Lower leg skin (tissue), 4 donors: ENCODE data around the gene PACRG. TPM values are rescaled to one million over a fixed set of nuclear protein-coding genes. Genes with fewer than 3 reads are reported as not detected.

Experiments used
- DNase-seq, 2 donors: peaks; one replicate each; pipeline ENCODE4 v3.0.0-alpha.2; 2019; ENCODE audit warnings: low spot score in 2 of 2
- H3K4me3 ChIP-seq: fragments of 200-600 bp; sonication (generic); 2 replicates; pipeline ENCODE4 v1.5.1; 2017; ENCODE audit warnings: mild to moderate bottlenecking, low read depth; ENCODE audit not compliant: poor library complexity, severe bottlenecking
- POLR2A ChIP-seq, 2 donors: fragments of 450-650 bp; IDR thresholded peaks; one replicate each; pipeline ENCODE4 v1.6.1; 2016 to 2017; ENCODE audit warnings: antibody characterized with exemption in 2 of 2, mild to moderate bottlenecking in 1 of 2, moderate library complexity in 1 of 2
- WGBS, 2 donors: methylation state at CpG; one replicate each; pipeline ENCODE4 v1.1.5; 2018; 5-methylcytosine and 5-hydroxymethylcytosine counted together
- intact Hi-C: fragments of 100-400 bp; cut with DNase I; formaldehyde crosslinking; loops from one replicate; pipeline ENCODE4 v1.15.0; 2023; ENCODE audit warnings: low total_unique reads
- total RNA-seq, 4 donors: library from RNA; depleted of rRNA; stranded (reverse); fragments of >200 nt; gene quantifications; one replicate each; pipeline ENCODE4 v1.1.0, GENCODE V29; 2016
- TF ChIP-seq, protein P1 (sequence below), 3 donors: fragments of 450-650 bp; IDR thresholded peaks; one replicate each; pipeline ENCODE4 v1.5.1; 2016; ENCODE audit warnings: antibody characterized with exemption in 3 of 3, mild to moderate bottlenecking in 3 of 3, moderate library complexity in 2 of 3

Gene PACRG
- total RNA-seq, 4 donors from 2014 or later = 0.38 to 3.9 (median 3.4) TPM; not detected in 1

DNA sequence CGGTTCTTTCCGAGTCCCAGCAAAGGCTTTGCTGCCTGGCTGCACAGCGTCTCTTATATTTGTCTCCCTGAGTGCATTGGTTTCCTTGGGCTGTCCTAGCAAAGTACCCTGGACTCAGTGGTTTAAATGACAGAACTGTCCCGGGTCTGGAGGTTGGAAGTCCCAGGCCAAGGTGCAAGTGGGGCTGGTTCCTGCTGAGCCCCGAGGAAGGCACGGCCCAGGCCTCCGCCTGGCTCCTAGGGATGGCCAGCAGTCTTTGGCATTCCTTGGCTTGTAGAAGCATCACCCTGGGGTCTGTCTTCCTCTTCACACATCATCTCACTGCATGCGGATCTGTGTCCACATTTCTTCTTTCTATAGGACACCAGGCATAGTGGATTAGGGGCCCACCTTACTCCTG is 621.9 kb downstream of the PACRG start:
- no peak for DNase-seq
- intact Hi-C loops = no loop called here
- TF ChIP-seq POLR2A (IDR thresholded peaks at IDR 0.05) = no peak
- TF ChIP-seq, protein P1, sequence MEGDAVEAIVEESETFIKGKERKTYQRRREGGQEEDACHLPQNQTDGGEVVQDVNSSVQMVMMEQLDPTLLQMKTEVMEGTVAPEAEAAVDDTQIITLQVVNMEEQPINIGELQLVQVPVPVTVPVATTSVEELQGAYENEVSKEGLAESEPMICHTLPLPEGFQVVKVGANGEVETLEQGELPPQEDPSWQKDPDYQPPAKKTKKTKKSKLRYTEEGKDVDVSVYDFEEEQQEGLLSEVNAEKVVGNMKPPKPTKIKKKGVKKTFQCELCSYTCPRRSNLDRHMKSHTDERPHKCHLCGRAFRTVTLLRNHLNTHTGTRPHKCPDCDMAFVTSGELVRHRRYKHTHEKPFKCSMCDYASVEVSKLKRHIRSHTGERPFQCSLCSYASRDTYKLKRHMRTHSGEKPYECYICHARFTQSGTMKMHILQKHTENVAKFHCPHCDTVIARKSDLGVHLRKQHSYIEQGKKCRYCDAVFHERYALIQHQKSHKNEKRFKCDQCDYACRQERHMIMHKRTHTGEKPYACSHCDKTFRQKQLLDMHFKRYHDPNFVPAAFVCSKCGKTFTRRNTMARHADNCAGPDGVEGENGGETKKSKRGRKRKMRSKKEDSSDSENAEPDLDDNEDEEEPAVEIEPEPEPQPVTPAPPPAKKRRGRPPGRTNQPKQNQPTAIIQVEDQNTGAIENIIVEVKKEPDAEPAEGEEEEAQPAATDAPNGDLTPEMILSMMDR (IDR thresholded peaks at IDR 0.05) = no peak
- H3K4me3 ChIP-seq = no peak overlapping the region
- 88 to 94% methylated on average over 8 of the region's 8 CpGs for WGBS, 2 donors

- no peak overlapping the region for H3K4me3 ChIP-seq
- intact Hi-C loops = no loop called here
- DNase-seq = no peak
- no peak for TF ChIP-seq POLR2A (IDR thresholded peaks at IDR 0.05)
- TF ChIP-seq, protein P1 (IDR thresholded peaks at IDR 0.05) = no peak
- 69 to 77% methylated on average over 6 of the region's 6 CpGs for WGBS, 2 donors
These were observed 623.2 kb downstream of the PACRG start for GRCh38 chr6:163351013-163351412.

DNA sequence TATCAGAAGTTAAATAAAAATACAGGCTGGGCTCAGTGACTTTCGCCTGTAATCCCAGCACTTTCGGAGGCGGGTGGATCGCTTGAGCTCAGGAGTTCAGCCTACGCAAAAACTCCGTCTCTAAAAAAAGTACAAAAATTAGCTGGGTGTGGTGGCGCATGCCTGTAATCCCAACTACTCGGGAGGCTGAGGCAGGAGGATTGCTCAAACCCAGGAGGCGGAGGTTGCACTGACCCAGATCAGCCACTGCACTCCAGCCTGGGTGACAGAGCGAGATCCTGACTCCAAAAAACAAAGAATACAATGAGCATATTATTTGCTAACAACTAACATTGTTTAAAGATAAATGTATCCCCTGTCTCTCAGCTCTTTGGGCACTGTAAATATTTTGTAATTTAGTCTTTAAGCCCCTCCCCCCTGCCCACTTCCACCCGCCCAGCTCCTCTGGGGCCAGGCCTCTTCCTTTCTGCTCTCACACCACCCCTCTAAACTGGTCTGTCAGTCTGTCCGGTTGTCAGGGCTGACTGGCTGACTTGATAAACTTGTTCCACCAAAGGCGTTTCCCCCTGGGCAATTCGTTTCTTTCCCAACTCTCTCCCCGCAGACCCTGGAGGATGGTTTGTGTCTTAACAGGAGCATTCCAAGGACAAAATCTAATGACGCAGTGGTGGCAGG is 624.4 kb downstream of the PACRG start:
- 83 to 86% methylated on average over 16 of the region's 16 CpGs for WGBS, 2 donors

DNA sequence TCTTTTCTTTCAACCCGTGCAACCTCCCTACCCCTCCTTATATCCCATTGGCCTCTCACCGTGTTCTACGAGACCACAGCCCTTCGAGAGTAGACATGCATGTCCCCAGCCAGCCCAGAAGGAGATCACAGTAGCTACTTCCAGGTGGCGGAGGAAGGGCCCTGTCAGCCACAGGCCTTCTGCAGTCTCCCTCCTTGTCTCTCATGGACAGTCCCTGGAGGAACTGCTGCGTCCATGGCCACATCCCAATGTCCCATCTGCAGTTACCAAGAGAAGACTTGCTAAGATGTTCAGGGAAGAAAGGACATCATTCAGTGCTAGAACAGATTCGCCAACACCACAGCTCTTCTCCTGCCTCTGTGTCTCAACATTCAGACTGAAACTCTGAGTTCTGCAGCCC is 625.2 kb downstream of the PACRG start:
- H3K4me3 ChIP-seq = no peak overlapping the region
- intact Hi-C loops = no loop called here
- no peak for DNase-seq
- 86 to 96% methylated on average over 7 of the region's 7 CpGs for WGBS, 2 donors
- TF ChIP-seq POLR2A (IDR thresholded peaks at IDR 0.05) = no peak
- TF ChIP-seq, protein P1 (IDR thresholded peaks at IDR 0.05) = no peak

More for the DNA sequence above, 624.4 kb downstream of the PACRG start:
- intact Hi-C loops = no loop called here
- no peak for DNase-seq
- no peak for TF ChIP-seq POLR2A (IDR thresholded peaks at IDR 0.05)
- TF ChIP-seq, protein P1 (IDR thresholded peaks at IDR 0.05) = no peak
- no peak overlapping the region for H3K4me3 ChIP-seq

DNA sequence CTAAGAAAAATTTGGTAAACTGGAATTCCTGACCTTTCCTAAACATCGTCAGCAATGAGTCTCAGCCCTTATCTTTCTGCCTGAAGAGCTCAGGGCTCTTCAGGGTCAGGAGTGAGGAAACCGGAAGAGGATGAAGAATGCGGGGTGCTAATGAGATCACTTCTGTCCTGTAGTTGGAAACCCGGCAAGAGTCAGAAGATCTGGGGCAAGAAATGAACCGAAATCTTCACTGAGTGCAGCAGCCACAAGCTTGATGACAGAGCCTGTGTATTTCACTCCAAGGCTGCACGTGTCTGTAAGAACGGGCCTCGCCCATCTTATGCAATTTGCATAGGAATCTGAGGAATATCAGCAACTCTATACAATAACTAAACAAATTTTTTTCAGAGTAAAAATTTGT is 626.3 kb downstream of the PACRG start:
- 35% methylated on average over 8 of the region's 8 CpGs for WGBS, 2 donors

More for the DNA sequence above, 626.3 kb downstream of the PACRG start:
- TF ChIP-seq, protein P1 (IDR thresholded peaks at IDR 0.05) = no peak
- no peak for TF ChIP-seq POLR2A (IDR thresholded peaks at IDR 0.05)
- intact Hi-C loops = no loop called here
- peak in 1 of 2 donors; percentile 63 for DNase-seq
- no peak overlapping the region for H3K4me3 ChIP-seq
